HG02759 (cell line): Measurements from ENCODE around the gene PRKG1.

Experiments
- ATAC-seq: cut with Tn5 transposase; IDR thresholded peaks from one replicate; pipeline ENCODE4 v1.9.1; 2021; ENCODE audit warnings: mild to moderate bottlenecking, moderate library complexity; ENCODE audit not compliant: unreplicated experiment

PRKG1 gene

DNA sequence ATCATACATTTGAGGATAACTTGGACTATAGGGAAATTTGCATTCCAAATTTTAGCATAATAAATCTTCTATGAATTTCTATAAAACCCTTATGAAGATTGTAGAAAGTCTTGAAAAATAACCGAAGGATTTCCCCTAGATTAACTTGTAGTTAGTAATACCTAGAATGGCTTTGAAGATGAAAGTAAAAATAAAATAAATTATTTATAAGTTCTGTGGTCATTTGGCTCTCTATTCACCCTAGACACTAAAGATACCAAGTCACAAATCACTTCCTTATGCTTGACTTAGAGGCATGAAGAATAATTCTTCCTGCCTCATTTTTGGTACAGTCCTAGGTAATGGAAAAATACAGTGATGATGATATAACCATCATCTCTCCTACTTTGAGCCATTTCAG is 545.8 kb downstream of the PRKG1 start:
- peak; percentile 57 for ATAC-seq

DNA sequence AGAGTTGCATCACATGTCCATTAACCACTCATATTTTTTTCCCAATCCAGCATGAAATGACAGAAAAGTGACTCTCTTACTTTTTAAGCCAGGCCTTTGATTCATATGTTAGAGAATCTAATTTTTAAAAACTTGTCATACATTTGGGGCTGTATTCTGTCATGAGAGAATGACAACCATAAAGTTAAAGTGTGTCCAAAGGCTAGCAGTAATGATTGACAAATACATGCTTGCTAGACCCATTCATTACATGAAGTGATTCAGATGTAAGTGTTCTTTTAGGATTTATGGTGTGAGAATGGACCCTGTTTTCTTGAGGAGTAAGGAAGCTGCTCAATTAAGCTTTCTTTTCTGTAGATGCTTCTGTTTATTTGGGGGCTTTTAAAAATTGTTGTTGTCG is 549.7 kb downstream of the PRKG1 start:
- no peak for ATAC-seq

DNA sequence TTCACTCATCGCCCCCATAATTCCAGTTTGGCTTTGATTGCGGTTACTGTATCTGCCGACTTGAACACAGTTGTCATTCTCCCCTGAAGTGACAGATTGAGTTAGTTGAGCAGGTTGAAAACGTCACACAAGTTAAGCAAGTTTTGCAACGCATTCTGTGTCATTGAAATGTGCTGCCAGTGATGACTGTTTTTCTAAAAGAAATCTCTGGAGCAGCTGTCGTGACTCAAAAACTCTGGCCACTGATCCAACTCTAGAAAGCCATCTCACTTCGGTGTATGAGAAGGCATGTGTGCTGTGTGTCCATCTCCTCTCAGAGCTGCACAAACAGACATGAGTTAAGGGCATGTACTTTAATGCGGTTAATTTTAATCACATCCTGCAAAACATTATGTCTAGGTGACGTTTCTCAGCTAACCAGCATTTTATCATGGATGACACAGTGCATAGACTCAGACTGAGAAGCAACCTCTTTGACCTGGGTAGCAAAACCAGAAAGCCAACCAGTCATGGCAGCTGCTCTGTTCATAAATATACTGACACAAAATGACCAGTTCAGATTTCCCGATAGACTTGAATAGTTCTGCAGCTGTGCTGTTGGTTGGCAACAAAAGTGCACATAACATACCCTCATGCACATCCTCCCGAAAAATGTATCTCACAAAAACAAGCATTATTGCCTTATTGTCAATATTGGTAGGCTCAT is 555.8 kb downstream of the PRKG1 start:
- no peak for ATAC-seq

DNA sequence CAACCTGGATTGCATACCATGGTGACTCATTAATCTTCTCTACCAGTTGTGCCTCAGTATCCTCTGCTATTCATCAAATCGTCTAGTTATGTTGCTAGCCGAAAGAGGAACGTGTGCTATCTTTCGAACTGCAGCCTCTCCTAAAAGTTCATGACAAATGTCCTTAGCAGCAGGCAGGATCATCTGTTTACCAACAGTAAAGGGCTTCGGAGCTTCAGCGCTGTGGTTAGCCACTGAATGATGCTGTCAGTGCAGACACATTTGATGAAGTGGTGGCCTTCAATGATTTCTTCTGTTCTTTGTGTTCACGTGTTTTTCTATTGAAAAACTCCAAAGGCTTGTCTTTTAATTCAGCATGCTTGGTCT is 556.3 kb downstream of the PRKG1 start:
- ATAC-seq: no peak

DNA sequence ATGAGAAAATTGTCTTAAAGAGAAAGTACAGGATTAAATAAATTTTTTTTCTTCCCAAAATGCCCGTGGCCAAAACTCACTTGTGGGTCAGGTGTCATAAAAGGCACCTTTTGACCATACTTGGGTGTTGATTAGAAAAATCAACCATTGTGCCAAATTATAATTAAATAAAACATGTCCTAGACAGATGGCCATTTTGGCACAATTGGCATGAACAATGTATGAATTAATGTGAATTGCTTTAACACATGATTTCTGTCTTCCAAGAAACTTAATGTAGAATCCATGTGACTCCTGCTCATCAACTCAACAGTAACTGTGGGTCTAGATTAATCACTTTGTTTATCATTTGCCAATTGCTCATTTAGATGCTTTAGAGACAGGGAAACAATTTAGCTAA is 561.1 kb downstream of the PRKG1 start:
- no peak for ATAC-seq

DNA sequence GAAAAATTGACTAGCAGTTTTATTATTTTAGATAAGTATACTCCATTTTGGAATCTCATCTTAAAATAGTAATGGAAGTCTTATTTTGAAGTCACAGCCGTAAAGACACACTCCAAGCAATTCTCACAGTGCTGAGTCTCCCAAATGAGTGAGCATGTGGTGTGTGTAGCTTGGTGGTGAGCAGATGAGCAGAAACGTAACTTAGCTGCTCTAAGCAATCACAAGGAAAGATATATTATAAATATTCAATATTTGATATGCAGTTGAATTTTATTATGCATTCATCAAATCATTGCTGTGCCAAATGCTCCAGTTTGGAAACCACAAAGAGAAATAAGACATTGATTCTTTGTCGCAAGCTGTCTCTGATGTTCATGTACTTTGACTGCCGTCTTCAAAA is 563.9 kb downstream of the PRKG1 start:
- no peak for ATAC-seq

DNA sequence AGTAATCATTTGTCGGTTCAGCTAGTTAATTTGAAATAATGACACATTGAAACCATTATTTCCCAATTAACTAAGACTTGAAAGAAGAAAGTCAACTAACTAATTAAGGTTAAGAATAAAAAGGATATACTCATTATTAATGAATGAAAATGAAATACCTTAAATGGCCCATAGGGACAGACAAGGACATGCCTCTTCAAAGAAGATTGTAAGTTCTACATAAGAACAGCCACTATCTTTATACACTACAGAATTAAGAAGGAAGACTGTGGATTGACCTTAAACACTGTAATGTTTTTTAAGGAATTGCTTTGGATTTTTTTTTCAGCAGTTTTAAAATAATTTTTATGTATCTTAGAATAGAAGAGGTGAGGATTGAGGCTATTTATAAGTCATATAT is 564.5 kb downstream of the PRKG1 start:
- ATAC-seq: no peak

DNA sequence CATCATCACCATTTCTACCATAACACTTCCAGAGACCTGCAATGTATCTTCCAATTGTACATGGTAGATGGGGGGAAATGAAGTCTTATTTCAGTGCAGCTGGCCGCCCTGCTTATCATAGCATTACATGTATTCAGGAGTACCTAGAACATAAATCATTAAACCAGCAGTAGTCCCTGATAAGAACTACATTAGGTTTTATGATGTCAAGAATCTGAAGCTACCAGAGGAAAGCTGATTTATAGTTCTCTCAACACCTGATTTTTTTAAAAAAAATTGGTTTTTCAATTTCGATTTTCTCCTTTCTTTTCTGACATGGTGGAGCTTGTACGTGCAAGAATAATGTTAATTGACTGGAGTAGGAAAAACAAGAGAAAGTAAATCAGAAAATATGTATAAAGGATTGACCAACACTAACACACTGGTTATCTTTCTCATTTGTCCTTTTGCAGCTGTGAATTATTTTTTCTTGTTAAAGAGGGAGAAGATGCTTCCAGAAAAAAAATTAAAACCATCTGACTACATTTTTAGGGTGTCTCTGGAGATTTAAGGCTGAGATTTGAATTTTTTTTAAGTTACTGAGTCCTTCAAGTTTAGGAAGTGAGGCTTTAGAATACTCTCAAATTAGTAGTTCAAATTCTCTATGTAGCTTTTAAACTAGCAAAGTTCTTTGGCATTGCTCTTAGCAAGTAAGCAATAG is 566.0 kb downstream of the PRKG1 start:
- ATAC-seq: no peak

DNA sequence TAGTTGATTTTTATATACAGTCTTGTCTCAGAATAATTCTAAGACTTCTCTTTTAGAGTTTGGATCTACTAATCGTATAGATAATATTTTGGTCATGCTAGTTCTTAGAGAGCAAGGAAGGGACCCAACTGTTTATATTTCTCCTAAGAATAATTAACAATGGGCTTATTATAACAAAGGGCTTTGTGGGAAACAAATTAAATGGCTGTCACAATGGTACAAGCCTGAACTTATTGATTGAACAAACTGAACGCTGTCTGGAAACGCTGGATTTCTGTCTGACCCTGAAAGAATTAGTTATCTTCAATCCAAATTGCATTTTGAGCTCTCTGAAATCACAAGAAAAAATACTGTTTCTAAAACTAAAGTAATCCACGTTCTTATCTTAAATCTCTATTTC is 568.3 kb downstream of the PRKG1 start:
- ATAC-seq: no peak

DNA sequence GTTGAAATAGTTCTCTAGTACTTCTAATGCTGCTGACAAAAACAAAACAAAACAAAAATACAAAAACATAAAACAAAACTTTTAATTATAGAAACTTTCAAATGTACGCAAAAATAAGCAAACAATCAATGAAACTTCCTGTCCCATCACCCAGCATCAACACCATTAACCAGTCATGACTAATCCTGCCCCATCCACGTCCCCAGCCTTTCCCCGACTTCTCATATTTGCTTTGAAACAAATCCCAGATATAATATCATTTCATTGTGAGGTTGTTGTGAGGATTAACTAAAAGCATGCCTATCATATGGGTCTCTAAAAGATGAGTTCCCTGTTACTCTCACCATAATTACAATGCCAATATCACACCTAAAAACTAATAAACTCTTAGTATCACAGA is 569.4 kb downstream of the PRKG1 start:
- no peak for ATAC-seq

DNA sequence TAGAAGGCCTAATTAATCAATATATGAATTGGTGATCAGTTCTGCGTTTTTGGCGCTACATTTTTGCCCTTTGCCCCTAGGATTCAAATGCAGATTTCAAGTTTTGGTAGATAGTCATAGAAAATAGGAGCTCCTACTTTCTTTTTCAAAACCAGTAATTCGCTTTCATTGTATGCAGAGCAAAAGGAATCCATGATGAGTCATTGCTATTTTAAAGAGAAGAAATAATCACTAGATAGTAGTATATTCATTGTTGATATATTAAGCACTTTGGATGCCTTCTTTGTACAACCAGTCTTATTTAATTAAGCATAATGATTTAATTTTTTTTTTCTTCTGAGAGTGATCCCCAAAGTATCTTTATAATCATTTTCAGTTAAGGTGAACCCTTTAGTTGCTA is 574.8 kb downstream of the PRKG1 start:
- no peak for ATAC-seq

DNA sequence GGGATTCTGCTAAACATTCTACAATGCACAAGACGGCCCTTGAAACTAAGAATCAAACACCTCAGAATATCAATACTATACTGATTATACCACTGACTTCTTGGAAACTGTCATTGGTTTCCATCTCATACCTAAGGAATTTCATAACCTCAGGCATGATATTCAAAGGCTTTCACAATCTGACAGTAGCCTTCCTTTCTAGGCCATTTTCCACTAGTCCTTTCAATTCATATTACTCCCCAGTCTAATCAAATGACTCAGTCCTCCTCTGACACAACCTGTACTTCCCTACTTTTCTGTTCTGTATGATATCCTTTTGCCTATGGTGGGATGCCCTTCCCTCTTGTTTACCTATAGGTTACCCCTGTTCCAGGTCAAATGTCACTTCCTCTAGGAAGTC is 576.8 kb downstream of the PRKG1 start:
- ATAC-seq: no peak

DNA sequence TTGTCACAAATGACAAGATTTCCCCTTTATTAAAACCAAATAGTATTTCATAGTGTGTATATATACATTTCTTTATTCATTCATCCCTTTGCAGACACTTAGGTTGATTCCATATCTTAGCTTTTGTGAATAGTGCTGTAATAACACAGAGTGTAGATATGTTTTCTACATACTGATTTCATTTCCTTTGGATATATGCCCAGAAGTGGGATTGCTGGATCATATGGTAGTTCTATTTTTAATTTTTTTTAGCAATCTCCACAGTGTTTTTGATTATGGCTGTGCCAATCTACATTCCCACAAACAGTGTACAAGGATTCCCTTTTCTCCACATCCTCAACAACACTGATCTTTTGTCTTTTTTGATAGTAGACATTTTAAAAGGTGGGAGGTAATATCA is 578.7 kb downstream of the PRKG1 start:
- ATAC-seq: no peak

DNA sequence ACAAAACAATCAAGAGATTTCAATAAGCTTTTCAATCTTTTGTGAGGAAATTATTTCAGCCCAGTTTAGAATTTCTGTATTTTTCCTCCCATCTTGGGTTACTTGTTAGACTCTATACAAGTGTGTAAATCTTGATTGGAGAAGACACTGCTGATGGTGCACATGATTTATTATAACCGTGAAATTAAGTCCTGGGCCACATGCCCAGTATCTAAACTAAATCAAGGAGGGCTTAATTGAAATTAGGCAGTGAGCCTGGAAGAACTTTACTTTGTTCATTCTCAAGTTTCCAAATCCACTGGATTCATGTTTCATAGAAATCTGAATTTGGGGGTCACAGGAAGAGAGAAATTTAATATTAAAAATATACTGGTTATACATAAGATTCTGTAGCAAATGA is 580.6 kb downstream of the PRKG1 start:
- no peak for ATAC-seq

DNA sequence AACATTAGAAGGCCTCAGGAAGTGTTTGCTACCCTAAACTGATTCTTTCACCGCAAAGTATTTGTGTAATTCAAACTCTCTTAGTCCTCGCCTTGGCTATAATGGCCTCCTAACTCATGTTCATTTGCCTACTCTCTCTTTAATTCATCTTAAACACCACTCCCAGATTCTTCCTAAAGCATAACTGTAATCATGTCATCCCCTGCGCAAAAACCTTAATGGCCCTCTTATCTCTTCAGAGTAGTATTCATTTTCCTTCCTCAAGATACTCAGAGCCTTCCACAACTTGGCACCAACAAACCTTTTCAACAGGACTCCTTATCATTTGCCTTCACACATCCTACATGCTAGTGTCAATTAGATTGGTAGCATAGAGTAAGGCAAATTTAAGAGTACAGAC is 582.2 kb downstream of the PRKG1 start:
- no peak for ATAC-seq

DNA sequence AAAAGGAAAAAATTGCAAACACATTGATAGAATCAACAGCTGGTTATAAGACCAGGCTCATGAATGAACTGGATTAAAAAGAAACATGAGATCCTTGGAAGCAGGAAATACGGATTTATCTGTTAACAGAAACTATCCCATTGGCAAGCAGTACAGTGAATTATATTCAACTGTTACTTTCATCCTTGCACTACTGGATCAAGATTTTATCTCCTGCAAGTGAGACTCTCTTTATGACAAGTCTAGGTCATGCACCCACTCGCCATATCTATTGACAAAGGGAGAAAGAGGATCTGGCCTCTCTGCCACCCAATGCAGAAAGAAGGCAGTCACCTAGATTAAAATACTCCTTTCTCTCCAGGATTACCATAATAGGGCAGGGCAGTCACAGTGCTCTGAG is 583.7 kb downstream of the PRKG1 start:
- no peak for ATAC-seq

DNA sequence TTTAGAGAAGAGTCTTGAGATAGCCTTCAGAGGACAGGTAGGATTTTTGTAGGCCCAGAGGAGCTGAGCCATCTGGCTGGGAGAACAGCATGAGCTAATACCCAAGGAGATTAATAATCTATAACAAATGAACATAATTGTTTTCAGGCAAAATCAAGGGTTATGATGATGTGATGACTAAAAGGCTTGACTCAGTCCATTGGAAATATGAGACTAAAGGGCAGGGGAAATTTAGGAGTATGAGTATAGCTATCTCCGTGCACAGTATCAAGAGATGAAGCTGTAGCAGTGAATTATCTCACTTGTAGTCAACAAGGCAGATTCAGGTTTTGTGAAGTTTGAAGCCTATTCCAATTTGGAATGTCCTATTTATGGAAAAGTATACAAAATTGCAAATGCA is 585.1 kb downstream of the PRKG1 start:
- no peak for ATAC-seq

DNA sequence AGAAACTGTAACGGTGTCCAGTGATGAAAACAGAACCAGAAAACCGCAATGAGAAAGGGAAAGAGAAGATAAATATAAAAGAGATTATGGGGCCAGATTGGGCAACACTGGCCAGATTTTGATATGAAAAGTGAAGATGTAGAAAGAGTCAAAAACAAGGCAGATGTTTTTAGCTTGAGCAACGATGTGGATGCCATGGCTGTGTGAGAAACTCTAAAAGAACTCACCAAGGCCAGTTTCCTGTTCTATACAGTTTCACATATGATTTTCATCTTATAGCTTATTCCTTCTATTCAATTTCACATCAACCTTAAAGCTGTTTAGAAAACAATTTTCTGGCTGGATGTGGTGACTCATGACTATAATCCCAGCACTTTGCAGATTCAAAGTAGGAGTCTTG is 588.8 kb downstream of the PRKG1 start:
- no peak for ATAC-seq

DNA sequence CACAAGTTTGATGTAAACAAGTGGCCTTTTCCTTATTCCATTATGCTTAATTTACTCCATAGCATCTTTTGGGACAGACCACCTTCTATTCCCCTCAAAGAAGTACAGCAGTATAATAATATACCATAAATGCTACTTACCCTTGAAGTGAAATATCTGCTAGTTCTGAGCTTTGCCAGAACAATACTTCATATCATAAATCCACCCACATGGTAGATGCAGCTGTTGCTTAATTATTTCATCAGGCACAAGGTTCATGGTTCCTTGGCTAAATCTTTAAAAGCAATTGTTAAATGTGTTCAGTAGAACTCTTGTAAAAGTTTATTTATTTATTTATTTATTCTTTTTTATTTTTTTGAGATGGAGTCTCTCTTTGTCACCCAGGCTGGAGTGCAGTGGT is 592.2 kb downstream of the PRKG1 start:
- ATAC-seq: no peak

DNA sequence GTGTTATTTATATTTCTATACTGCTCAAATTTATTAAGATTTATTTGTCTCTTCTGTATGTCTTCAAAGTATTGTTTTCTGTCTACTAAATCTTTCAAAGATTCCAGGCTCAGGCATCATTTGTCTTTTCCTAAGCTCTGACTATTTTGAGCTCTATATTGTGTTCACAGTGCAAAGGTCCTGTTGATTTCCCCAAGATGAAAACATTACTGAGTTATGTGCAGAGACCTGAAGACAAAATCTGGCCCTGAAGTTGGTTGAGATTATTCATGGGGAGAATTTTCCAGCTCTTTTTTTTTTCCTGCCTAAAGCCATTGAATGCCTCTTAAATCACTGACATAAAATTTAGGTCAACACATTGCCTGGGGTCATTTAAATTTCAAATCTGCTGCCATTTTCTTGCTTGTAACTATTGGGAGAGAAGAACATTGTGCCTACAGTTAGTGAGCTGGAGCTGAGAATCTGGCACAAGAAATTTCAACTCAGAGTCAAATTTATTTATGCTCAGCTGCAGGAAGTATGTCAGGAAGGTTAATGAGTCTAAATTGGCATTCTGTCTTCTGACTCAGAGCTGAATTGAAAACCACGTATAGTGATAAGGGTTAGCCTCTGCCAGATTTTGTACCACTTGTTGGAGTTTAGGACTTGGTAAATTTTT is 593.5 kb downstream of the PRKG1 start:
- ATAC-seq: no peak

DNA sequence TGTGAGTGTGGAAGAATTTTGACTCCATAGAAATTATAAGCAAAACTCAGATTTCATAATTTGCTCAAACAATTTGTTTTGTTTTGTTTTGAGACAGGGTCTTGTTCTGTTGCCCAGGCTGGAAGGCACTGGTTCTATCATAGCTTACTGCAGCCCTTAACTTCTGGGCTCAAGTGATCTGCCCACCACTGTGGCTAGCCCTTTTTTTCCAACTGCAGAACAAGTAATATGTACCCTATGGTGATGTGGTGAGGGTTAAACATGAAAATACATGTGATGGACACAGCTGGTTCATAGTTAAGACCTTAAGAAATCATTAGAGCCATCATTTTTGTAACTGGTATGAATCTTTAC is 594.0 kb downstream of the PRKG1 start:
- ATAC-seq: no peak

DNA sequence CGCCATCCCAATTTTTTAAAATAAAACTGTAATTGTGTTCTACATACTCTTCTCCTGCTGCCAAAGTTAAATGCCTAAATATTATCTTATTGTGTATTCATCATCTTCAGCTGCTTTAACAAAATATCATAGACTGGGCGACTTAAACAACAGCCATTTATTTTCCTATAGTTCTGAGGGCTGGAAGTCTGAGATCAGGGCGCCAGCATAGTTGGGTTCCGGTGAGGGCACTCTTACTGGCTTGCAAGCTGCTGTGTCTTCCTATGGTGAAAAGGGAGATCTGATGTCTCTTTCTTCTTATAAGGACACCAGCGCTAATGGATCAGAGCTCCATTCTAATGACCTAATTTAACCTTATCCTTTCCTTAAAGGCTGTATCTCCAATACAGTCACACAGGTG is 594.8 kb downstream of the PRKG1 start:
- ATAC-seq: no peak
